GM20000 (cell line): ENCODE measurements around the gene LYPLAL1.

ENCODE experiments used
- DNase-seq: peaks from one replicate; pipeline ENCODE4 v3.0.0; 2012; ENCODE audit warnings: low spot score
- TF ChIP-seq, protein P1 (sequence below): IDR thresholded peaks from 2 replicates; pipeline ENCODE4 v1.5.1; 2012; ENCODE audit warnings: mild to moderate bottlenecking, control low read depth; ENCODE audit errors: extremely low read depth, missing control alignments

The LYPLAL1 gene

DNA sequence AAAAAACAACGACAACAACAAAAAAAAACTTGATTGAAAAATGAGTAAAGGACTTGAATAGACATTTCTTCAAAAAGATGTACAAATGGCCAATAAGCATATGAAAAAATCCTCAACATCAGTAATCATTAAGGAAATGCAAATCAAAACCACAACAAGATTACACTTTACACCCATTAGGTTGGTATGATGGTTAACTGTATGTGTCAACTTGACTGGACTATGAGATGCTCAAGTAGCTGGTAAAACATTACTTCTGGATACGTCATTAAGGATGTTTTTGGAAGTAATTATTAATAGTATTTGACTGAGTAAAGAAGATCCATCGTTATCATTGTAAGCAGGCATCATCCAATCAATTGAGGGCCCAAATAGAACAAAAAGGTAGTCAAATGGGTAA lies 34.9 kb upstream of the LYPLAL1 start:
- no peak for DNase-seq
- TF ChIP-seq, protein P1, sequence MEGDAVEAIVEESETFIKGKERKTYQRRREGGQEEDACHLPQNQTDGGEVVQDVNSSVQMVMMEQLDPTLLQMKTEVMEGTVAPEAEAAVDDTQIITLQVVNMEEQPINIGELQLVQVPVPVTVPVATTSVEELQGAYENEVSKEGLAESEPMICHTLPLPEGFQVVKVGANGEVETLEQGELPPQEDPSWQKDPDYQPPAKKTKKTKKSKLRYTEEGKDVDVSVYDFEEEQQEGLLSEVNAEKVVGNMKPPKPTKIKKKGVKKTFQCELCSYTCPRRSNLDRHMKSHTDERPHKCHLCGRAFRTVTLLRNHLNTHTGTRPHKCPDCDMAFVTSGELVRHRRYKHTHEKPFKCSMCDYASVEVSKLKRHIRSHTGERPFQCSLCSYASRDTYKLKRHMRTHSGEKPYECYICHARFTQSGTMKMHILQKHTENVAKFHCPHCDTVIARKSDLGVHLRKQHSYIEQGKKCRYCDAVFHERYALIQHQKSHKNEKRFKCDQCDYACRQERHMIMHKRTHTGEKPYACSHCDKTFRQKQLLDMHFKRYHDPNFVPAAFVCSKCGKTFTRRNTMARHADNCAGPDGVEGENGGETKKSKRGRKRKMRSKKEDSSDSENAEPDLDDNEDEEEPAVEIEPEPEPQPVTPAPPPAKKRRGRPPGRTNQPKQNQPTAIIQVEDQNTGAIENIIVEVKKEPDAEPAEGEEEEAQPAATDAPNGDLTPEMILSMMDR, result no peak

DNA sequence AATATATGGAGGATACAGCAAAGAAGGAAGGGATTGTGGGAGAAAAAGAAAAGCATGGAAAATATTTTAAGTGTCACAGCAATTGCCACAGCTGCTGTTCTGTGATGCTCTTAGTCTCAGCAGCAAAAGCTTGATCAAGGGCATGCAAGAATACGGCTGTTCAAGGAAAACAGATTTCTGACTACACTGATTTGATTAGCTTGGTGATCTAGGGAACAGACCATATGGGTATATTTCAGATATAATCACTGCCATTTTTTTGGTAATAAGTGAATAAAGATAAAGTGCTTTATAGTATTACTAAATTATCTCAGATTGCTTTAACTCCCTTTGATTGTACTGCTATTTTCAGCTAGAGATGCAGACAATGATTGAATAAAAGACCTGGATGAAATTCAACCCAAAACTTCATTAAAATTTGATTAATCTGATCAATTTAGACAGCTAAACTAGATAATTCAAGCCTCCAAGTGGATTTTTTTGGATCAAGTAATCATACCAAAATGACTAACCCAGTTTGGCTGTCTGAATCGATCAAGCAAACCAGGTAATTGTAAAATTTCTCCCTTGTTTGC lies 33.3 kb upstream of the LYPLAL1 start:
- TF ChIP-seq, protein P1, result no peak

DNA sequence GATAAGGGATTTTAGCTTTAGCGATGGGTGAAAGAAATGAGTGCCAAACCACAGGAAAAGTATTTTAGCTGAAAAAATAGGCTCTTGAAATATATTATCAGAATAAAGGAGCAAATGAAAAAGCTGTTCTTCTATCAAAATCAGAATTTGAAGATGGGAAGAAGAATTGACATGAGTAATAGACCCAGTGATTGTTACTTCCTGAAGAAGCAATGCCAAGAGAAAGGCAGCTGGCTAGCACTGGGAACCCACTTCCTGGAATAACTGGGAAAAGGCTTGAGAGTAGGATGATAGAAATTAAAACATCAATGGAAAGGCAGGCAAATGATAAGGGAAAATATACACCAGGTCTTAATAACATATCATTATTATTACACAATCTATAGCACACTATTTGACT lies 29.9 kb upstream of the LYPLAL1 start:
- no peak for DNase-seq
- TF ChIP-seq, protein P1, result no peak

More for the DNA sequence above, 33.3 kb upstream of the LYPLAL1 start:
- no peak for DNase-seq

DNA sequence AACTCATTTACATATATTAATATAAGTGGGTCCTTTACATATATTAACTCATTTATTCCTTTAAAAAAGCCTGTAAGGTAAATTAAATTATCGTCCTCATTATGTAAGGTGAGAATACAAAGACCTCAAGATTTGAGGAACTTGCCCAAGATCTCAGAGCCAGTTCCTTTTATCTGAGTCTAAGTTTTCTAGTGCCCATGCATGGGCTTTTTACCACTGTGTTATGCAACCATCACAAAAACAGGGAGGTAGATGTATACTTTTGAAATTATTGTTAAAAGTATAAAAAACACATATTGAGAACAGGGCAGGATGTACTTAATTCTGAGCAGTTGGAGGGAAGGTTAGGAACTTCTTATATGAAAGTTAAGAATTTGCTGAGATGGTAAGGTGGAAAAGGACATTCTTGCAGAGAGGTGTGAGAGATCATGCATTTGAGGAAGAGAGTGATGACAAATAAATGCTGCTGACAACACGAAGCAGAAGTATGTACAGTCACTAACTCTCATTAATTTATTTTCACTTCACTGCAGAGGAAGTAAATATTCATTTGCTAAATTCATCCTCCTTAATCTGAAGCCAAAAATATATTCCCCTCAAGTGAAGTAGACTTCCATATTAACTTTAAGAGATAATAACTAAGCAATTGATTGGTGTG lies 28.9 kb upstream of the LYPLAL1 start:
- TF ChIP-seq, protein P1, result no peak
- DNase-seq, result no peak

DNA sequence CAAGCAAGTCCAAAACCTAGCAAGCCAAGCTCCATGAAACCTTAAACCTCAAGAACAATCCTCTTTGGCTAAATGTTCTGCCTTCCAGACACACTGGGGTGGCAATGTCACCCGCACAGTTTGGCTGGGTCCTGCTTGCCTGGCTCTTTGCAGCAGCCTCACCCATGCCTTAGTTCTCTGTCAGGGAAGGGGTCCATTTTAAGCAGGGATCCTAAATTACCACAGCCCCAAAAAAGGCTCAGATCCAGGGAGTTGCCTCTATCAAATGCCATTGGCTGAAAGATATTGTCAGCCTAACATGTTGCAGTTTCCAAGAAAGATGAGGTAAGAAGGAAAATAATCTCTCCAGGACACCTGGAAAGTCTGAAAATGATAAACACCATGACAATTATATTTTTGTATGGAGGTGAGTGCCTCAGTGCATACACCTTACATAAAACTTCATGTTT lies 26.1 kb upstream of the LYPLAL1 start:
- DNase-seq, result no peak
- TF ChIP-seq, protein P1, result no peak

DNA sequence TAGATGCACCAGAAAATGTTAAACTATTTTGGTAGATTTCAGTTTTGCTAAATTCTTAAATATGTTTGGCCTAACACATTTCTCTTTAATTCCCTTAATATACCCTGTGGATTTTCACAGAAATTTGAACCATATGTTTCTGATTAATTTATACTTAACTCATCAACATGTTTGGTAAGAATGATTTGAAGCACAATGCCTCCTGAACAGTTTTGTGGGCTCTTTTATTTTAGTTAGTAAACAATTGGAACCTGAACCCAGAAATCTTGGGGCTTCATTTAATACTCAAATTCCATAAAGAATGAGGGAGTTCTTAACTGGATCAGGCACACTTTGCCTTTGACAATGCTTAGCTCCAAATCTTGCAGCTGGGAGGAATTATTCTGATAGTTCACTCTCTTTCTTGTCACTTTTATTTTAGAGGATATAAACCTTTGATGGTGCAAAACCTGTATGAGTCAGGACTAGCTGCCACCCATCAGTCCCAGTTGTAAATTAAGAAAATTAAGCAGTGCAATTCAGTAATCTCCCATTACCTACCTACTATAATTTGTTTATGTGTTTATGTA lies 24.6 kb upstream of the LYPLAL1 start:
- no peak for DNase-seq

DNA sequence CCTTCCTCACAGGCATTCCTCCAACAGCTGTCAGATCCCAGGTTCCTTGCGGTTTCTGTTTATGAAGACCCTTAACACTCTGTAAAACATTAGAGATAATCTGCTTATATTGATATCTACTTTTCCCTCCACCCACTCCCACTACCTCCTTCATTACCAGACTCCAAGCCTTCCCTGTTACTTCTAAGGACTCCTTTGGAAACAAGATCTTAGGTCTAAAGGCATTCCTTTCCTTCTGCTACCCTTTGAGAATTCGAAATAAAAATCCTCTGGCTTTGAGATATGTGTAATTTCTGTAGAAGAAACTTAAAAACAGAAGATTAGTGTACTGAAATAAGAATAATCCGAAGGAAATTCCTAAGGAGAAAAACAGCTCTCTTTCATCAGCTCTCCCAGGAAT lies 23.7 kb upstream of the LYPLAL1 start:
- TF ChIP-seq, protein P1, result no peak
- DNase-seq, result no peak

More for the DNA sequence above, 24.6 kb upstream of the LYPLAL1 start:
- TF ChIP-seq, protein P1, result no peak
